ENCODE measurements around the gene TLCD5. TPM values are rescaled to one million over a fixed set of nuclear protein-coding genes. Genes with fewer than 3 reads are reported as not detected.

Gene TLCD5
- total RNA-seq, 4 donors from 2014 or later: 0.23 to 3.2 (median 0.43) TPM

DNA sequence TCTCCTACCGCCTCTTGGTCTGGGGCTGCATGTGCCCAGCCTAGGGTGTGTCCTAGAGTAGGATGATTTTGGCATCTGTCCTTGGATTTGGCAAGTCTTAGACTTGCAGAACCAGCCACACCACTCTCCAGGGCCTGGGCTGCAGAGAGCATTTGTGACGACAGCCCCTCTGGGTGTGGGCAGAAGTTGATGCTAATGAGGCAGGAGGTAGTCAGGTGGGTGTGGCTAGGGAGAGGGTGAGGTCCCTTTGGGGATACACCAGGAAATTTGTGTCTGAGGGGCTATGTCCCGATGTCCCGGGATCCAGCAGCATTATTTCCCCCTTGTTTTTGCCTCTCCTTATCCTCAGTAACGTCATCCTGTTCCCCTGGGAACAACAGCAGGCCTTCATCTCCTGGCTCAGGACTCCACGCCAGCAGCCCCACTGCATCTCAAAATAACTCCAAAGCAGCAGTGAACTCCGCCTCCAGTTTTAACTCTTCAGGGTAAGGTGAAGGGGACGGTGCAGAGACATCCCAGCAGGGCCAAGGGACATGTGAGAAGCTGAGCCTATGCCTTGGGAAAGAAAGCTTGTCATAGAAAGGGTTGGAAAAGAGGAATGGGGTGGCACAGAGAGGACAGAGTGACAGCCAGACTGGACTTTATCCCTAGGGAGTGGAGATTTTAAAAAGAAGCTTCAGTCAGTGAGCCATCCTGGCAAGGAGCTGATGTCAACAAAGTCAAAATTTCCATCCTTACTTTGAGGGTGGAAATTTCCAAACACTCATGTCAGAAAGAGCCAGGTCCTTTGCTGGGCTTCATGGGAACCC, 8.0 kb upstream of the TLCD5 start:
- intact Hi-C loops (cut with DNase I): no loop called here
- Histone ChIP-seq H3K27me3 (no peaks in the 10 kb centered on the region), H3K27ac (peak overlapping the region; percentile 83 to 90 (median 84)), H3K4me3 (peak overlapping the region in 3 of 4 donors; percentile 25 to 45 (median 32)), H3K4me1 (peaks cover 0 to 42% (median 22%) of the 10 kb centered on the region in 3 donors), H3K9me3 (no peaks in the 10 kb centered on the region), H3K36me3 (no peaks in the 10 kb centered on the region)
- DNase-seq: no peak
- WGBS, 2 donors: 14 to 24% methylated on average over 6 to 8 of the region's 8 CpGs
- TF ChIP-seq, protein P1, sequence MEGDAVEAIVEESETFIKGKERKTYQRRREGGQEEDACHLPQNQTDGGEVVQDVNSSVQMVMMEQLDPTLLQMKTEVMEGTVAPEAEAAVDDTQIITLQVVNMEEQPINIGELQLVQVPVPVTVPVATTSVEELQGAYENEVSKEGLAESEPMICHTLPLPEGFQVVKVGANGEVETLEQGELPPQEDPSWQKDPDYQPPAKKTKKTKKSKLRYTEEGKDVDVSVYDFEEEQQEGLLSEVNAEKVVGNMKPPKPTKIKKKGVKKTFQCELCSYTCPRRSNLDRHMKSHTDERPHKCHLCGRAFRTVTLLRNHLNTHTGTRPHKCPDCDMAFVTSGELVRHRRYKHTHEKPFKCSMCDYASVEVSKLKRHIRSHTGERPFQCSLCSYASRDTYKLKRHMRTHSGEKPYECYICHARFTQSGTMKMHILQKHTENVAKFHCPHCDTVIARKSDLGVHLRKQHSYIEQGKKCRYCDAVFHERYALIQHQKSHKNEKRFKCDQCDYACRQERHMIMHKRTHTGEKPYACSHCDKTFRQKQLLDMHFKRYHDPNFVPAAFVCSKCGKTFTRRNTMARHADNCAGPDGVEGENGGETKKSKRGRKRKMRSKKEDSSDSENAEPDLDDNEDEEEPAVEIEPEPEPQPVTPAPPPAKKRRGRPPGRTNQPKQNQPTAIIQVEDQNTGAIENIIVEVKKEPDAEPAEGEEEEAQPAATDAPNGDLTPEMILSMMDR (IDR thresholded peaks at IDR 0.05): no peak
- TF ChIP-seq POLR2A (IDR thresholded peaks at IDR 0.05): peak in 2 of 4 donors; percentile 31 to 36

DNA sequence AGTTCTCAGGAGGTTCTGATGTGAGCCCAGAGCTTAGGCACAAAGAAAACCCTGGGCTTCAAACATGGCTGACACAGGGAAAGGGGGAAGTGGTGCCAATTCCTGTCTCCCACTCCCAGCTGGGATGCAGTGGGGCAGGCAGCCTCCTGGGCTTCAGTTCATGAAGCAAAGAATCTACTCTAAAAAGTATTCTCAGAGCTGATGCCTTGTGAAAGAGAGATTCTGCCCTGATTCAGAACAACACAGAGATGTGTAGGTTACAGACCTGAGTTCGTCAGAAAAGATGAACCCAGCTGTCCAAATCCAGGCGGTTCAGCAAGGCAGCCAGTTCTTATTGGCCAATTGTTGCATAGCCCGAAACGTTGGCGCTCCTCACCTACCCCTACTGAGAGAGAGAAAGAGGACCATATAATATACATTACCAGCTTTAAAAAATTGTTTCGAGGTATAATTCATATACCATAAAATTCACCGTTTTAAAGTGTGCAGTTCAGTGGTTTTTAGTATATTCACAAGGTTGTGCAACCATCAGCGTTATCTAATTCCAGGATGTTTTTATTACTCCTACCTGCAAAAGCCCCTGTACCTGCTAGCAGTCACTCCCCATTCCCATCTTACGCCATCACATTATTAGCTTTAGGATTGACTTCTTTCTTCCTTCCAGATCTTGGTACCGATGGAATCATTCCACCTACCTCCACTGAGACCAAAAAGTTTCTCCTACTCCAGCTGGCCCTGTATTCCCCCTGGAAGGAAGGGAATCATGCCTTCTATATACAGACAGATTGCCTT, 7.2 kb upstream of the TLCD5 start:
- H3K4me1 ChIP-seq: peaks cover 0 to 42% (median 22%) of the 10 kb centered on the region in 3 donors
- no peak for DNase-seq
- H3K27ac ChIP-seq: peak overlapping the region; percentile 83 to 90 (median 84)
- no peaks in the 10 kb centered on the region for H3K36me3 ChIP-seq
- intact Hi-C loops (cut with DNase I): no loop called here
- no peak overlapping the region for H3K4me3 ChIP-seq
- no peaks in the 10 kb centered on the region for H3K27me3 ChIP-seq
- WGBS, 2 donors: 79 to 85% methylated on average over 10 of the region's 10 CpGs
- TF ChIP-seq POLR2A (IDR thresholded peaks at IDR 0.05): no peak
- H3K9me3 ChIP-seq: no peaks in the 10 kb centered on the region

DNA sequence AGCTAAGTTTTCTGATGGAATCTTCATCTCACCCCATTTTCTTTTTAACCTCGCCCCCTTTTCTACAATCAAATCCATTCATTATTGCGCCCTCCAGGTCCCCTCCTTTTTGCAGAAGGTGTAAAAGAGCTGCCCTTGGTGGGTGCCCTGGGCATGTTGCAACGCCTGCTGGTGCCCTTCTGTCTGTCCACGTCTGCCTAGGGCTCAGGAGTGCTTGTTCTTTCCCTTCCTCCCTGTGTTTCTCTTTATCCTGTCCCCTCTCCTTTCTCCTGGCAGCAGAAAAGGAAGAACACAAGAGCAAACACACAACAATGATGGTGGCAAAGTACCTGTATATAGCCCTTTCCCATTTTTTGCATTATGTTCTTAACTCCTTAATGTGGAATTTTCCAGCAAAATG, 6.2 kb upstream of the TLCD5 start:
- WGBS, 2 donors: 57 to 72% methylated on average over 4 of the region's 4 CpGs
- Histone ChIP-seq H3K9me3 (no peaks in the 10 kb centered on the region), H3K4me1 (peaks cover 0 to 42% (median 22%) of the 10 kb centered on the region in 3 donors), H3K36me3 (no peaks in the 10 kb centered on the region), H3K27ac (no peak overlapping the region), H3K27me3 (no peaks in the 10 kb centered on the region), H3K4me3 (no peak overlapping the region)
- TF ChIP-seq, protein P1 (IDR thresholded peaks at IDR 0.05): no peak
- no peak for TF ChIP-seq POLR2A (IDR thresholded peaks at IDR 0.05)
- no peak for DNase-seq
- intact Hi-C loops (cut with DNase I): no loop called here

DNA sequence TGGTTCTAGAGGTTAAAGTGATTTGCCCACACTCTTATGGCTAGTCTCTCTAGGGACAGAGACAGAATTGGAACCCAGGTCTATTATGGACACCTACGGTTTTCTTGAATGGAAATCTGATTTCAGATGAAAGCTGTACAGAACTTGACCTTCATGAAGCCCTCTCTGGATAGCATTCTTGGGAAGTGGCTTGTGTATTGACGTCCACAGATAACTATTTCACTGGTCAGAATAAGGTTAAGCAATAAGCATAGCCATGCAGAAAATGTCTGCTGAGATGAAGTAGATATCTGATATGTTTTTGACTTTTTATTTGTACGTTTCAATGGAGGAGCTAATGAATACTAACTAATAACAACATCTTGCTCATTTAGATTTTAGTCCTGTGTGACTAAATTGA, 1.1 kb downstream of the TLCD5 start:
- H3K4me1 ChIP-seq: peaks cover under 1 to 37% (median 8%) of the 10 kb centered on the region in 3 donors
- H3K4me3 ChIP-seq: peak overlapping the region in 3 of 4 donors; percentile 48 to 80 (median 78)
- peak overlapping the region; percentile 28 to 94 (median 79) for H3K27ac ChIP-seq
- peaks cover 0 to 14% (median 0%) of the 10 kb centered on the region in 3 donors for H3K36me3 ChIP-seq
- DNase-seq: no peak
- peaks cover 0 to 5% (median 0%) of the 10 kb centered on the region in 4 donors for H3K27me3 ChIP-seq
- intact Hi-C loops (cut with DNase I): no loop called here
- 51 to 63% methylated on average over 3 of the region's 3 CpGs for WGBS, 2 donors
- no peaks in the 10 kb centered on the region for H3K9me3 ChIP-seq
- TF ChIP-seq POLR2A (IDR thresholded peaks at IDR 0.05): no peak
- TF ChIP-seq, protein P1 (IDR thresholded peaks at IDR 0.05): no peak

DNA sequence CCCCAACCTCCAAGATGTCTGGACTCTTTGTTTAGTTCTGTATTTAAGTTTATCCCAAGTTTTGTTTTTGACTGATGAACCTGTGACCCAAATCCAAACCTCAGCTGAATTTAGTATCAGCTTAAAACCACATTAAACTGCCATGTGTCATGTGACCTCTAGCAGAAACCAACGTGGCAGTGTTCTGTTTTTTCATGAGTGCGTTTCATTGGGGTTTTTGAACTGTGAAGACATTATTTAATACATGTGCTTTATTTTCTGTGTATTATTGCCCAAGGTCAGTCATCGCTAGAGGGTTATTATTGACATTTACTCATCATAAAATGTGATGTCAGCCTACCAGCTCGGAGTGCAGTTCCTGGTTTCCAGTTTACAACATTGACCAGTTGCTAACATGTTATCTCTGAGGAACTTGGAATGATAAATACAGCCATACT, 1.8 kb downstream of the TLCD5 start:
- no peak overlapping the region for H3K4me3 ChIP-seq
- peaks cover 4 to 43% (median 8%) of the 10 kb centered on the region in 3 donors for H3K4me1 ChIP-seq
- H3K27me3 ChIP-seq: peaks cover 0 to 5% (median 0%) of the 10 kb centered on the region in 4 donors
- DNase-seq: no peak
- TF ChIP-seq, protein P1 (IDR thresholded peaks at IDR 0.05): no peak
- no peak for TF ChIP-seq POLR2A (IDR thresholded peaks at IDR 0.05)
- intact Hi-C loops (cut with DNase I): no loop called here
- H3K27ac ChIP-seq: peak overlapping the region in 2 of 4 donors; percentile 79 to 94
- peaks cover 0 to 14% (median 0%) of the 10 kb centered on the region in 3 donors for H3K36me3 ChIP-seq
- H3K9me3 ChIP-seq: no peaks in the 10 kb centered on the region
- 37 to 38% methylated on average over 4 of the region's 4 CpGs for WGBS, 2 donors
